Lower leg skin (tissue), 3 donors: ENCODE measurements around the gene RNF157.

Experiments used
- CTCF ChIP-seq, 3 donors: fragments of 450-650 bp; IDR thresholded peaks; one replicate each; pipeline ENCODE4 v1.5.1; 2016; ENCODE audit warnings: antibody characterized with exemption in 3 of 3, mild to moderate bottlenecking in 3 of 3, moderate library complexity in 2 of 3
- POLR2A ChIP-seq, 2 donors: fragments of 450-650 bp; IDR thresholded peaks; one replicate each; pipeline ENCODE4 v1.6.1; 2016 to 2017; ENCODE audit warnings: antibody characterized with exemption in 2 of 2, mild to moderate bottlenecking in 1 of 2, moderate library complexity in 1 of 2

GRCh38 chr17:76188213-76189016 is 51.9 kb downstream of the RNF157 start:
- no peak for TF ChIP-seq CTCF (IDR thresholded peaks at IDR 0.05)
- TF ChIP-seq POLR2A (IDR thresholded peaks at IDR 0.05), result no peak
